Measurements from ENCODE around the gene KLK7. TPM values are rescaled to one million over a fixed set of nuclear protein-coding genes. Genes with fewer than 3 reads are reported as not detected.
"Not testable (repeated sequence)": the region's sequence is repeated elsewhere in the genome, so short reads cannot be mapped to it uniquely, and the experiment has no call there.

KLK7 gene
- polyA plus RNA-seq, 1 of the 3 experiments (the other 2 are of a cell fraction), result not detected

DNA sequence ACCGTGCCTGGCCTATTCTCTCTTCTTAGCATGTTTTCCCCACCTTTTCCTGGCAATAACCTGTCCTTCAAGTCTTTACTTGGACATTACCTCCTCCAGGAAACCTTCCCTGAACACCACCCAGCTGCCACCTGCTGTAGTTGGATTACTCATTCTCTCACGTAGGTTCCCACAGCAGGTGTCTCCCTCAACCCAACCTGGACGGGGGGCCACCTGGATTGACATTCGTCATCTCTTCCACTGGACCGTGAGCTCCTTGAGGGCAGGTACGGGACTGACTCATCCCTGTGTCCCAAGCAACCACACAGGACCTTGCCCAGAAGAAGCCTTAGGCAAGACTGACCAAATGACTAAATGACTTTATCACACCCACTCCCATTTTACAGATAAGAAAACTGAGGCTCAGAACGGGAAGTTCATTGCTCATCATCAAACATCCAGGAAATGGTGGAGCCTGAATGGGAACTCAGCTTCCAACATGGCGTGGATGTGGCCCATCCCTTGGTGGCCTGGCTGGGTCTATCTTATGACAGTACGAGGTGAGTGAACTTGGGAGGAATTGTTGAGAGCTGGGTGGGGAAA, 10.8 kb downstream of the KLK7 start (continued):
- TF ChIP-seq, protein P1, sequence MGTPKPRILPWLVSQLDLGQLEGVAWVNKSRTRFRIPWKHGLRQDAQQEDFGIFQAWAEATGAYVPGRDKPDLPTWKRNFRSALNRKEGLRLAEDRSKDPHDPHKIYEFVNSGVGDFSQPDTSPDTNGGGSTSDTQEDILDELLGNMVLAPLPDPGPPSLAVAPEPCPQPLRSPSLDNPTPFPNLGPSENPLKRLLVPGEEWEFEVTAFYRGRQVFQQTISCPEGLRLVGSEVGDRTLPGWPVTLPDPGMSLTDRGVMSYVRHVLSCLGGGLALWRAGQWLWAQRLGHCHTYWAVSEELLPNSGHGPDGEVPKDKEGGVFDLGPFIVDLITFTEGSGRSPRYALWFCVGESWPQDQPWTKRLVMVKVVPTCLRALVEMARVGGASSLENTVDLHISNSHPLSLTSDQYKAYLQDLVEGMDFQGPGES (IDR thresholded peaks at IDR 0.05; ENCODE audit: low read depth, low read length), result no peak

DNA sequence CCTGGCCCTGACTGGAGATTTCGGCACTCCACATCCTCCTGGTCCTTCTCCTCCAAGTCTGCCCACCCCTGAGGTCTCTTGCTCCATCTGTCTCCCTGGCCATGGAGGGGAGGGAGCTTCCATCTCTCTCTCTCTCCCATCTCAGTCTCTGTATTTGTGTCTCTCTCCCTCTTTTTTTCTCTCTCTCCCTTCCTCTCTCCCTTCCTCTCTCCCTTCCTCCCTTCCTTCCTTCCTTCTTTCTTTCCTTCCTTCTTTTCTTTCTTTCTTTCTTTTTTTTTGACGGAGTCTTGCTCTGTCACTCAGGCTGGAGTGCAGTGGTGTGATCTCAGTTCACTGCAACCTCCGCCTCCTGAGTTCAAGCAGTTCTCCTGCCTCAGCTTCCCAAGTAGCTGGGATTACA, 13.9 kb downstream of the KLK7 start:
- POLR2A ChIA-PET, CTCF ChIA-PET, DNase-seq: not testable (repeated sequence)

DNA sequence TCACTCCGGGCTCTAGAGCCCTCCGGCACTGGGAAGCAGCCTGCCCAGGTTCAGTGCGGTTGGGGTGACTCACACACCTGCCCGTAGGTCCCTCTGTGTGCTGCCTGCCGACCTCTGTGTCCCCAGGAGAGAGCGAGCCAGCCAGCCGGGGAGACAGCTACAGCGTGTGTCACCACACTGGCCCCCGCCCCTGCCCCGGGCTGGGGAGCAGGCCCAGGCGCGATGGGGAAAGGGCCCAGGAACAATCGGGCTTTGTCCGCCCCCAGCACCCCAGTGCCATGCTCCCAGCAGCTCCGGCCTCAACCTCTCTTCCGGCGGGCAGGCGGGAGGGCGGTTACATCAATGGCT, 14.3 kb downstream of the KLK7 start, which contains the start of gene KLK6:
Gene KLK6, minus strand, starts transcription at position 179 of the 348 bp plus-strand sequence. CDS start 1,487 bp downstream, outside the sequence.
- TF ChIP-seq FOXJ3 (CRISPR knock-in tag; IDR thresholded peaks at IDR 0.05), result no peak
- no peak for TF ChIP-seq MXI1 (IDR thresholded peaks at IDR 0.05; ENCODE audit: low read depth, low read length)
- TF ChIP-seq CHD2 (IDR thresholded peaks at IDR 0.05; ENCODE audit: low read length, partially characterized antibody), result no peak
- TF ChIP-seq TCF12 (IDR thresholded peaks at IDR 0.05), result no peak
- no peak for TF ChIP-seq POLR2AphosphoS5 (IDR thresholded peaks at IDR 0.05; ENCODE audit: low read depth, low read length)
- no peak for TF ChIP-seq NRF1 (IDR thresholded peaks at IDR 0.05; ENCODE audit: low read depth, low read length)
- no peak for TF ChIP-seq TEAD4 (IDR thresholded peaks at IDR 0.05; ENCODE audit: borderline replicate concordance, insufficient read depth)
- TF ChIP-seq FOSL2 (IDR thresholded peaks at IDR 0.05; ENCODE audit: borderline replicate concordance, low read depth), result no peak
- no peak for TF ChIP-seq SIN3A (IDR thresholded peaks at IDR 0.05; ENCODE audit: borderline replicate concordance, low read depth, low read length)
- no peak for TF ChIP-seq EP300 (IDR thresholded peaks at IDR 0.05; ENCODE audit: borderline replicate concordance in 1 of 2, low read depth in 1 of 2, low read length in 1 of 2)
- TF ChIP-seq, protein P2, sequence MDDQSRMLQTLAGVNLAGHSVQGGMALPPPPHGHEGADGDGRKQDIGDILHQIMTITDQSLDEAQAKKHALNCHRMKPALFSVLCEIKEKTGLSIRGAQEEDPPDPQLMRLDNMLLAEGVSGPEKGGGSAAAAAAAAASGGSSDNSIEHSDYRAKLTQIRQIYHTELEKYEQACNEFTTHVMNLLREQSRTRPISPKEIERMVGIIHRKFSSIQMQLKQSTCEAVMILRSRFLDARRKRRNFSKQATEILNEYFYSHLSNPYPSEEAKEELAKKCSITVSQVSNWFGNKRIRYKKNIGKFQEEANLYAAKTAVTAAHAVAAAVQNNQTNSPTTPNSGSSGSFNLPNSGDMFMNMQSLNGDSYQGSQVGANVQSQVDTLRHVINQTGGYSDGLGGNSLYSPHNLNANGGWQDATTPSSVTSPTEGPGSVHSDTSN (IDR thresholded peaks at IDR 0.05), result no peak
- TF ChIP-seq, protein P3, sequence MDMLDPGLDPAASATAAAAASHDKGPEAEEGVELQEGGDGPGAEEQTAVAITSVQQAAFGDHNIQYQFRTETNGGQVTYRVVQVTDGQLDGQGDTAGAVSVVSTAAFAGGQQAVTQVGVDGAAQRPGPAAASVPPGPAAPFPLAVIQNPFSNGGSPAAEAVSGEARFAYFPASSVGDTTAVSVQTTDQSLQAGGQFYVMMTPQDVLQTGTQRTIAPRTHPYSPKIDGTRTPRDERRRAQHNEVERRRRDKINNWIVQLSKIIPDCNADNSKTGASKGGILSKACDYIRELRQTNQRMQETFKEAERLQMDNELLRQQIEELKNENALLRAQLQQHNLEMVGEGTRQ (IDR thresholded peaks at IDR 0.05; ENCODE audit: borderline replicate concordance, low read depth, low read length), result no peak
- no peaks in the 10 kb centered on the region for H3K4me1 ChIP-seq (ENCODE audit: control insufficient read depth in 1 of 2, insufficient read depth in 2 of 2, low read depth in 1 of 2, low read length in 1 of 2)
- H3K9ac ChIP-seq, result no peak within 1 kb of the TSS
- H3K27ac ChIP-seq (ENCODE audit: low read depth in 2 of 2, low read length in 1 of 2), result no peak within 1 kb of the TSS
- no peaks in the 10 kb centered on the region for H3K79me2 ChIP-seq (ENCODE audit: insufficient read depth)
- ChIA-PET POLR2A (no interaction called here), CTCF (no interaction called here)
- no peaks in the 10 kb centered on the region for H3K36me3 ChIP-seq (replicated peaks in 1 of 2; ENCODE audit: control insufficient read depth in 1 of 2, insufficient read depth in 2 of 2, low read length in 1 of 2)
- DNase-seq, result no peak
- no peaks in the 10 kb centered on the region for H4K20me1 ChIP-seq (ENCODE audit: insufficient read depth)
- peaks cover 56% of the 10 kb centered on the region for H3K27me3 ChIP-seq (ENCODE audit: insufficient read depth)
- WGBS (ENCODE audit: low lambda C conversion rate), result 34% methylated on average over 7 of the region's 19 CpGs
- H3K9me2 ChIP-seq, result no peaks in the 10 kb centered on the region
- H3F3A ChIP-seq (replicated peaks; ENCODE audit: insufficient read depth), result no peaks in the 10 kb centered on the region
- H3K9me3 ChIP-seq, result no peaks in the 10 kb centered on the region
- no peak within 1 kb of the TSS for H2AFZ ChIP-seq (ENCODE audit: low read depth)
- no peak within 1 kb of the TSS for H3K4me3 ChIP-seq (ENCODE audit: low read depth in 2 of 2, low read length in 1 of 2)
- no peak within 1 kb of the TSS for H3K4me2 ChIP-seq

More for the DNA sequence above, 13.9 kb downstream of the KLK7 start:
- not testable (repeated sequence) for H3K4me1 ChIP-seq (ENCODE audit: control insufficient read depth in 1 of 2, insufficient read depth in 2 of 2, low read depth in 1 of 2, low read length in 1 of 2); H3K27ac ChIP-seq (ENCODE audit: low read depth in 2 of 2, low read length in 1 of 2); H3K4me2 ChIP-seq; H3K4me3 ChIP-seq (ENCODE audit: low read depth in 2 of 2, low read length in 1 of 2); H3K9ac ChIP-seq; H3K9me2 ChIP-seq; H2AFZ ChIP-seq (ENCODE audit: low read depth); H4K20me1 ChIP-seq (ENCODE audit: insufficient read depth); H3K79me2 ChIP-seq (ENCODE audit: insufficient read depth); H3F3A ChIP-seq (replicated peaks; ENCODE audit: insufficient read depth); H3K36me3 ChIP-seq (replicated peaks in 1 of 2; ENCODE audit: control insufficient read depth in 1 of 2, insufficient read depth in 2 of 2, low read length in 1 of 2); H3K9me3 ChIP-seq
- H3K27me3 ChIP-seq (ENCODE audit: insufficient read depth), result peaks cover 55% of the 10 kb centered on the region
- 17% methylated on average over 3 of the region's 3 CpGs for WGBS (ENCODE audit: low lambda C conversion rate)

Measured in SK-N-SH (cell line).